Smooth muscle cell of the pulmonary artery (primary cell): Measurements from ENCODE around the gene NSUN3. TPM values are rescaled to one million over a fixed set of nuclear protein-coding genes. Genes with fewer than 3 reads are reported as not detected.

Experiments
- total RNA-seq: library from RNA; depleted of rRNA; stranded (reverse); fragments of >200 nt; gene quantifications from 2 replicates; pipeline ENCODE4 v1.2.3, GENCODE V29; 2014

Gene NSUN3
- 19.5 and 22.0 TPM in 2 replicates for total RNA-seq

DNA sequence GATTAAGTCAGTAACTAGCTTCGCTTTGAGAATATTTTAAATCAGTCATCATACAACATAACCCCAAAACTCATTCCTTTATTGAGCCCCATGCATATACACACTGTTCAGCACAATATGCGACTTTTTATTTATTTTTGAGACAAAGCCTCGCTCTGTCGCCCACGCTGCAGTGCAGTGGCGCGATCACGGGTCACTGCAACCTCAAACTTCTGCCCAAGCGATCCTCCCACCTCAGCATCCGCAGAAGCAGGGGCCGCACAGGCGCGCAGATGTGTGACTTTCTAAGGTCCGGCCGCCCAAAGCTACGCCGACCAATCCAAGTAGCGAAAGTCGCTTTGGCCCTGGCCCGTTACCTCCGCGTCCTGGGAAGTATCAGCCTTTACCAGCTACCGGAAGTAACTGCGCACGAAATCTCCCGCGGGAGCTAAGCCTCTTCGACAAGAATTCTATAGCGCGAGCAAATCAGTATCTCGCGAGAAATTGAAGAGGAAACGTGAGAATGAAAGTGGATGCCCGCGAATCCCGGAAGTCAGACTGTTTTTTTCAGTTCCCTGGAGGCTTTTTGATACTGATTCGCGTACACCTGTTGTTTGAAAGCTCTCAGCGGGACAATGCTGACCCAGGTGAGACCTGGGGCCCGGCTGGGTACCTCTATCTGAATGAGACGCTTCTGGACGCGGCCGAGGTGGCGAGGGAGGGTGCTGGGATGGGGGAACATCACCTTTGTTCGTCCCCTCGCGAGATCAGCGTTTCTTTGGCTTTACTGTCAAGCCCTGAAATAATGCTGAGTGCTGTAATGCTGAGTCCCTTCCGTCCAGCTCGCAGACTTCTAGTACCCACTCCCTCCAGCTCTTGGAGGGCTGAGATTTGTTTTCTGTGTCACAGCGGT, at the start of gene NSUN3, which contains the start of gene DHFR2:
NSUN3 (plus strand) TSS at position 549 of the 892 bp plus-strand sequence; CDS start at position 615, 66 bp downstream.
DHFR2 (minus strand) TSS at position 404 of the 892 bp plus-strand sequence. CDS start 1,405 bp downstream, outside the sequence.

DNA sequence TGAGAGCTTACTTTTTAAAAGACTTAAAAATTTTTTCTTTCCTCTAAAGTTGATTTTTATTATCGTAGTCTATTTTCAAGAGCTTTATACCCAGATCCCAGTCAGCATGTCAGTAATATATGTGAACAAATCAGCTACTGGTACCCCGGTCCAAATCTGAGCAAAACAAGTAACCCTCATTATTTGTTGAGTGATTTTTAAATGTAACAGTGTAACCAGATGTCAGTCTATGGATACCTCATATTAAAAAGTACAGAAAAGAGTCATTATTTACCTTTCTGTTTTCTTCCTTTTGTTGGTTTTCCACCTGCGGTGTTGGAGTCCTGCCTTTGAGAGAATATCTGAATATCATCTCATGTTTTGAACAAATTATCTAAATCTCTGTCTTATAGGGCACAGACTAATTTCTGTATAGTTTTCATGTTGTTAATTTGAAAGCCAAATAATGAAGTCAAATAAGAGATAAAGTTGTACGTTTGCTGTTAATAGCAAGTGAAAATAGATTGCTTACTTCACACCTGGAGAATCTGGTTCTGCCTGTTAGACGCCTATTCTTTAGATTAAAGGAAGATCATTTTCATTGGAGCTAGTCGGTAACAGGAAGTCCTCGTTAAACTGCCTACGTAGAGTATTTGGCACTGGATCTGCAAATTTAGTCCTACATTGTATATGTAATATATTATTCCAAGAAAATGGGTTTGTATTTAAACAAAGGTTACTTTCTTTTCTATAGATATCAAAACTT, 34.6 kb upstream of the NSUN3 start, which contains the start of gene STX19:
STX19 (minus strand) TSS at position 505 of the 745 bp plus-strand sequence. CDS start 13,328 bp downstream, outside the sequence.

Other genes starting within 250 kb of the NSUN3 start
- gene PROS1, start 89.2 kb upstream of the NSUN3 start, total RNA-seq, result 18.4 and 72.8 TPM in 2 replicates
- 7.1 and 9.5 TPM in 2 replicates for gene ARL13B, start 82.9 kb upstream of the NSUN3 start, total RNA-seq
- 0.07 and 0.10 TPM in 2 replicates for gene STX19, start 34.5 kb upstream of the NSUN3 start, total RNA-seq
- 4.3 and 4.4 TPM in 2 replicates for gene DHFR2, start 145 bp upstream of the NSUN3 start, total RNA-seq